ENCODE measurements around the gene YPEL4.

- TF ChIP-seq CTCF (conservative IDR thresholded peaks at IDR 0.05 in 1 of 2, IDR thresholded peaks at IDR 0.05 in 1 of 2; ENCODE audit: extremely low read depth in 1 of 2, insufficient read depth in 1 of 2, low read depth in 1 of 2, low read length in 2 of 2): no peak
- no peak for TF ChIP-seq EZH2 (IDR thresholded peaks at IDR 0.05; ENCODE audit: borderline replicate concordance, low read length)
Observed at GRCh38 chr11:57643802-57644201, 5.9 kb downstream of the YPEL4 start.
